Psoas muscle (tissue), 8 donors: ENCODE results near the gene SUCLA2. TPM values are rescaled to one million over a fixed set of nuclear protein-coding genes. Genes with fewer than 3 reads are reported as not detected.

Source experiments
- ATAC-seq, 4 donors: fragments of 200-7000 bp; cut with Tn5 transposase; one replicate each; pipeline ENCODE4 v1.9.1; 2020; ENCODE audit warnings: moderate library complexity in 3 of 4, mild to moderate bottlenecking in 2 of 4
- DNase-seq, 2 donors: peaks; one replicate each; pipeline ENCODE4 v3.0.0-alpha.2; 2020
- H3K27ac ChIP-seq: fragments of 200-600 bp; one replicate; pipeline ENCODE4 v1.8.0; 2022
- H3K27me3 ChIP-seq, 3 donors: fragments of 200-600 bp in 1 of 3; one replicate each; pipeline versions ENCODE4 v1.6.1 to v1.8.0; 2013 to 2022; ENCODE audit warnings: low read length in 2 of 3, mild to moderate bottlenecking in 2 of 3, moderate library complexity in 1 of 3; ENCODE audit not compliant: insufficient read depth in 3 of 3
- H3K36me3 ChIP-seq, 2 donors: fragments of 200-600 bp in 1 of 2; one replicate each; pipeline versions ENCODE4 v1.6.1 to v1.8.0; 2013 to 2022; ENCODE audit warnings: low read depth in 1 of 2, mild to moderate bottlenecking in 1 of 2, moderate library complexity in 1 of 2; ENCODE audit not compliant: insufficient read depth in 1 of 2
- H3K4me1 ChIP-seq: fragments of 200-600 bp; one replicate; pipeline ENCODE4 v1.8.0; 2022
- H3K4me3 ChIP-seq: fragments of 200-600 bp; one replicate; pipeline ENCODE4 v1.8.0; 2022; ENCODE audit warnings: mild to moderate bottlenecking
- H3K9me3 ChIP-seq: fragments of 200-600 bp; one replicate; pipeline ENCODE4 v1.8.0; 2022
- WGBS, 3 donors: extraction: QIAGEN DNeasy Blood & Tissue Kit; methylation state at CpG; one replicate each; pipeline versions ENCODE4 v1.1.6 to v1.1.7; 2013; 5-methylcytosine and 5-hydroxymethylcytosine counted together
- intact Hi-C, 2 donors: fragments of 100-400 bp; cut with DNase I; formaldehyde crosslinking; loops; one replicate each; pipeline versions ENCODE4 v1.11.0 to v1.14.2; 2022
- long read RNA-seq, 2 donors: library from polyadenylated mRNA; unstranded; transcript quantifications; one replicate each; pipeline ENCODE4 v2.0.0, GENCODE V29; 2021
- polyA plus RNA-seq, 3 donors: library from polyadenylated mRNA; stranded (reverse); fragments of 200-250 nt; gene quantifications; one replicate each; pipeline ENCODE4 v1.2.3, GENCODE V29; 2013
- total RNA-seq, 4 donors: library from RNA; stranded (reverse); fragmentation: NEBNext Ultra II Directional in 2 of 4; extraction: Animal tissue kit (Norgen Biotek cat#: 25700) in 2 of 4; gene quantifications; one replicate each; pipeline versions ENCODE4 v1.2.1 to v1.2.4, GENCODE V29; 2021 to 2023
- TF ChIP-seq, protein P1 (sequence below): fragments of 200-600 bp; IDR thresholded peaks from one replicate; pipeline ENCODE4 v1.8.0; 2022; ENCODE audit warnings: antibody characterized with exemption
- donor health status: healthy with polysubstance abuse.
- donor health status: DM: no; HTN: no; CAD: no; lungs with moderate emphysema.
- donor health status: Bipolar disorder and iron deficiency.
- donor health status: healthy.
- donor health status: DM: yes; HTN: yes; CAD: no.
- donor health status: DM: no; HTN: no; CAD: no.
- donor health status: DM: no; HTN: no; CAD: no.
- donor health status: DM: yes; HTN: yes; CAD: no.

The SUCLA2 gene
- 100 to 1,000 TPM in 3 of 4 donors, 10 to 100 TPM in 1; 96.7 to 111 (median 103) TPM for total RNA-seq
- polyA plus RNA-seq = 100 to 1,000 TPM in 1 of 3 donors, 10 to 100 TPM in 2; 83.9 to 131 (median 85.5) TPM
- long read RNA-seq, donor 1, transcript SUCLA2-219 (11 exons, 2,111 nt) = major isoform, 179 of 192 reads
- long read RNA-seq, donor 1, partial matches to known transcripts = 8 of 192 reads
- long read RNA-seq, donor 1, other reads (novel, unspliced or antisense) = 5 of 192 reads
- long read RNA-seq, donor 2, transcript SUCLA2-219 (11 exons, 2,111 nt) = major isoform, 335 of 367 reads
- long read RNA-seq, donor 2, partial matches to known transcripts = 8 of 367 reads
- long read RNA-seq, donor 2, other reads (novel, unspliced or antisense) = 20 of 367 reads

DNA sequence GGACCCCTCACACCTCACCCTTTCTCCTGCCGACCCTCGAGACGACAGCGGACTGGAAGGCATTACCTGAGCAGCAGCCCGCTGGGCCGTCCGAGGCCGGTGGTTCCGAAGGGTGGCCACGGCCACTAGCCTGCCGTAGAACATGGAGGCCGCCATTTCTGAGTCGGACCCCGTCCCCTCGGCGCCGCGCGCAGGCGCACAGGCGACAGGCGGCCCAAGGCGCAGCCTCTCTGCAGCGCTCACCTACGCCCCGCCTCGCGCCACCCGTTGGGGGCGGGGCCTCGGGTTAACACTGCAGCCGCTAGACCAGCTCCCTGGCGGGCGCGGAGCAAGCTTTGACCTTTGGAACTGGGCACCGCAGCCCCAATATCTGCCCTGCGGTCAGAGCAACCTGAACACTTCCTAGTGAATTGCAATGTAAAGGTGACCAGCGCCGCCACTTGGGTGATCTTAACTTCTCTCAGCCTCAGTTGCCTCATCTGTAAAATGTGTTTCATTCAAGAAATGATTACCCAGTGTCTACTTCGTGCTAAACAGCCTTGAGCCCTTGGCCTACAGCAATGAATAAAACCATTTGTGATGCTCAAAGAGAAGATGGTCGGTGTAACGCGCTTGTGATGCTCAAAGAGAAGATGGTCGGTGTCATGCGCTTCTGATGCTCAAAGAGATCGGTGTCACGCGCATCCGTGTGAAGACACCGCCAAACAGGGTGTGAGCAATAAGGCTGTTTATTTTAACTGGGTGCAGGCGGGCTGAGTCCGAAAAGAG lies at the start of gene SUCLA2:
Gene SUCLA2 (minus strand): TSS at position 160 of the 768 bp plus-strand sequence. CDS start 4 bp downstream, at position 156.
- peaks cover 0 to 4% of the 10 kb centered on the region in 2 donors for H3K36me3 ChIP-seq
- H3K9me3 ChIP-seq = no peaks in the 10 kb centered on the region
- H3K27me3 ChIP-seq = no peaks in the 10 kb centered on the region
- DNase-seq (peak; percentile 94 to 95), ATAC-seq (peak; percentile 99 to 100 (median 100))
- H3K4me1 ChIP-seq = peaks cover 4% of the 10 kb centered on the region
- peak within 1 kb of the TSS; percentile 91 for H3K27ac ChIP-seq
- peak within 1 kb of the TSS; percentile 97 for H3K4me3 ChIP-seq
- WGBS, 3 donors = 6% methylated on average over 46 to 52 of the region's 52 CpGs
- intact Hi-C loops = loop anchor here in 1 of 2 donors (5.0 kb wide), 1 partner anchor 36 kb away; the partner anchor contains the start of gene NUDT15
- TF ChIP-seq, protein P1, sequence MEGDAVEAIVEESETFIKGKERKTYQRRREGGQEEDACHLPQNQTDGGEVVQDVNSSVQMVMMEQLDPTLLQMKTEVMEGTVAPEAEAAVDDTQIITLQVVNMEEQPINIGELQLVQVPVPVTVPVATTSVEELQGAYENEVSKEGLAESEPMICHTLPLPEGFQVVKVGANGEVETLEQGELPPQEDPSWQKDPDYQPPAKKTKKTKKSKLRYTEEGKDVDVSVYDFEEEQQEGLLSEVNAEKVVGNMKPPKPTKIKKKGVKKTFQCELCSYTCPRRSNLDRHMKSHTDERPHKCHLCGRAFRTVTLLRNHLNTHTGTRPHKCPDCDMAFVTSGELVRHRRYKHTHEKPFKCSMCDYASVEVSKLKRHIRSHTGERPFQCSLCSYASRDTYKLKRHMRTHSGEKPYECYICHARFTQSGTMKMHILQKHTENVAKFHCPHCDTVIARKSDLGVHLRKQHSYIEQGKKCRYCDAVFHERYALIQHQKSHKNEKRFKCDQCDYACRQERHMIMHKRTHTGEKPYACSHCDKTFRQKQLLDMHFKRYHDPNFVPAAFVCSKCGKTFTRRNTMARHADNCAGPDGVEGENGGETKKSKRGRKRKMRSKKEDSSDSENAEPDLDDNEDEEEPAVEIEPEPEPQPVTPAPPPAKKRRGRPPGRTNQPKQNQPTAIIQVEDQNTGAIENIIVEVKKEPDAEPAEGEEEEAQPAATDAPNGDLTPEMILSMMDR = no peak

DNA sequence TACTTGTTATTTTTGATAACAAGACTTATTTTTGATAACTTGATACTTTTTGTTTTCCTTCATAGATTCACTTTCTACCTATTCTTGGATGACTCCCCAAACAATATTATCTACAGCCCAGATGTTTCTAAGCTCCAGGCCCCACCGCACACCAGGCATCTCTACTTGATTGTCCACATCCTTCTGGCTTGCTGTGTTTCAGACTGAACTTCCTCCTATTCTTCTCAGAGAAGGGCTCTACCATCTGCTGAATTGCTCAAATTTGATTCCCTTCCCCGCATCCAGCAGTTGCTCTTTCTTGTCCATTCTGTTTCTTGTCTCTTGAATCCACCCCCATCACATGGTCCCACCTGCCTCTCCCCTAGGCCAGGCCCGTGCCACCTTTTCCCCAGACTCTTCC lies 49.5 kb upstream of the SUCLA2 start:
- no peak overlapping the region for H3K27ac ChIP-seq
- peaks cover 2 to 83% of the 10 kb centered on the region in 2 donors for H3K36me3 ChIP-seq
- DNase-seq (no peak), ATAC-seq (no peak)
- H3K27me3 ChIP-seq = no peaks in the 10 kb centered on the region
- intact Hi-C loops = no loop called here
- TF ChIP-seq, protein P1 = no peak
- H3K4me3 ChIP-seq = no peak overlapping the region
- 77 to 85% (median 80%) methylated on average over 3 of the region's 3 CpGs for WGBS, 3 donors
- H3K9me3 ChIP-seq = no peaks in the 10 kb centered on the region
- no peaks in the 10 kb centered on the region for H3K4me1 ChIP-seq

DNA sequence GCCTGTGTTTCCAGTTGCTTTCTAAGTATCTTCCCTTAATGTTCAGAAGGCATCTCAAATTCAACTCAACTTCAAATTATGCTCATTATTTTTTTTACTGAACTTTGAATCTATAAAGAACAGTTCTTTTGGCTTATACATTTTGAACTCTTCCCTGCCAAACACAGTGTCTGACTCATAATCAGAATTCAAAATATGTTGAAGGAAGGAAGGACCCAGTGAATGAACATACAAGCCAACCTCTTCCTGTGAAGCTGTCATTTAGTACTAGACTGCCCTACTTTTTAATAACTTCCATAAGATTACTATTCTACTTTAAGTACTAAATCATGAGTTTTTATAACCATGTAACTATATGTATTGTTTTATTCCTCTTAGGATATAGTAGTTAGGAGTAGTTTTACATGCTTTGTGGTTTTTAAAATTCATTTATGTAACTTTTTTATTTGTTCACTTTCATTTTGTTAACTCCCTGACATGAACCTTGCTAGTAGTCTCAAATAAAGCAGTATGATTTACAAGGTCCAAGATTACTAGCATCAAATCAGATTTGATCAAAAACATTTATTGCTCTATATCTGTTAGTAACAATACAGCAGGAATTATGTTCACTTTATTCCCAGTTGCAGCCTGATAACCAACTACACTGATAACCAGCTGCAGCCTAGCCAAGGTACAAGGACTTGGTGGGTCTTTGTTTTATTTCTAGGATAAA lies 42.9 kb upstream of the SUCLA2 start:
- intact Hi-C loops = no loop called here
- no peaks in the 10 kb centered on the region for H3K9me3 ChIP-seq
- no peaks in the 10 kb centered on the region for H3K27me3 ChIP-seq
- H3K4me3 ChIP-seq = no peak overlapping the region
- H3K36me3 ChIP-seq = peaks cover 0 to 61% of the 10 kb centered on the region in 2 donors
- ATAC-seq (no peak), DNase-seq (no peak)
- TF ChIP-seq, protein P1 = no peak
- no peaks in the 10 kb centered on the region for H3K4me1 ChIP-seq
- no peak overlapping the region for H3K27ac ChIP-seq

DNA sequence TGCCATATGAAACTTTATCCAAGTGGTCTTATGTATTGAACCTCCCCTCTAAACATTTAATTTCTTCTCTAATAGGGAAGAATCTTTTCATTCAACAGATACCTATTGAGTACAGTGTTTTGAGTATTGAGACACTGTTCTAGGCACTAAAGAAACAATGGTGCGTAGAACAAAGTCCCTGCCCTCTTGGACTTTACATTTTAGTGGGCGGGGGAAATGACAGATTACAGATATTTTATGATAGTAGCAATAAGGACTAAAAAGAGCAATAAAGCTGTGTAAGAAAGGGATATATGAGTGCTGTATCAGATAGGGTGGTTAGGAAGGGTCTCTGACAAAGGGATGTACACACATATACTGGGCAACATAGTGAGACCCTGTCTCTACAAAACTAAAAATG lies 41.8 kb upstream of the SUCLA2 start:
- no peak overlapping the region for H3K27ac ChIP-seq
- no peak for DNase-seq
- H3K36me3 ChIP-seq = peaks cover 0 to 53% of the 10 kb centered on the region in 2 donors
- 97 to 98% (median 97%) methylated on average over 2 of the region's 2 CpGs for WGBS, 3 donors
- no peaks in the 10 kb centered on the region for H3K27me3 ChIP-seq
- peaks cover 6% of the 10 kb centered on the region for H3K4me1 ChIP-seq
- TF ChIP-seq, protein P1 = no peak
- intact Hi-C loops = no loop called here
- no peaks in the 10 kb centered on the region for H3K9me3 ChIP-seq
- ATAC-seq = no peak
- H3K4me3 ChIP-seq = no peak overlapping the region
